GM19099 (cell line): ENCODE results near the gene SERPINB7.

Experiments
- POLR2A ChIP-seq: IDR thresholded peaks from 3 replicates; pipeline ENCODE4 v1.6.1; 2011; ENCODE audit warnings: low read depth; ENCODE audit not compliant: insufficient read length; ENCODE audit errors: extremely low read depth

SERPINB7 gene

DNA sequence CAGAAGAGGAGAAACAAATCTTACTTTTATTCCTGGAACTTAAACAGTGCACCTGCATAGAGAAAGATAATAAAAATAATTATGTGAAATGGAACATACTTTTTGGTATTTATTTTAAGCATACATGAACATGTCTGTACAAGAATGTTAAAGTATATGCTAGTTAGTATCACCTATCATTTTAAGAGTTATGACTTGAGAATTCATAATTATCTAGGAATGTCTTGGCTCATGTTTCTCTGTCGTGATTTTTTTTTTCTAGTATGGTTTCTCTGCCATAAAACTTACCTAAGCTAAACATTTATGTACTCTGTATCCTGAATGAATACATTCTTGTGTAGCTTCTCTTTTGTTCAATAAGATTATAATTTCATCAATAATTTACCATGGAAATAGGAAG lies 4.2 kb downstream of the SERPINB7 start:
- TF ChIP-seq POLR2A: no peak

DNA sequence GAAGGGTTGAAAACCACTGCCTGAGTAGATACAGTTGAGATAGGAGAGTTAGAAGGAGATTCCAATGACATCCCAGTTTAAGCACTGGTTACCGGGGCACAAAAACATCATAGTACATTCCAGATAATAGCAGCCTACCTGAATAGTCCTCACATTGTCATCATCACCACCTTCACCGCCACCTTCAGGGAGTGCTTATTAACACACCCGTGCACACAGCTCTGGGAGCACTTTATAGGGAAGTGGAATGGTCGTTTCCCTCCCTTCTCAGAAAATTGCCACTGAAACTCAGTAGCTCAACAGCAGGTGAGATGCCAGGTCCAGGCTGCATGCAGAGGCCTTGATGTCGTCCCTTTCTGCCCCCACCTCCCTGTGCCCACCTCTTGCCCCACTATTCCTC lies 8.2 kb downstream of the SERPINB7 start:
- TF ChIP-seq POLR2A: no peak

DNA sequence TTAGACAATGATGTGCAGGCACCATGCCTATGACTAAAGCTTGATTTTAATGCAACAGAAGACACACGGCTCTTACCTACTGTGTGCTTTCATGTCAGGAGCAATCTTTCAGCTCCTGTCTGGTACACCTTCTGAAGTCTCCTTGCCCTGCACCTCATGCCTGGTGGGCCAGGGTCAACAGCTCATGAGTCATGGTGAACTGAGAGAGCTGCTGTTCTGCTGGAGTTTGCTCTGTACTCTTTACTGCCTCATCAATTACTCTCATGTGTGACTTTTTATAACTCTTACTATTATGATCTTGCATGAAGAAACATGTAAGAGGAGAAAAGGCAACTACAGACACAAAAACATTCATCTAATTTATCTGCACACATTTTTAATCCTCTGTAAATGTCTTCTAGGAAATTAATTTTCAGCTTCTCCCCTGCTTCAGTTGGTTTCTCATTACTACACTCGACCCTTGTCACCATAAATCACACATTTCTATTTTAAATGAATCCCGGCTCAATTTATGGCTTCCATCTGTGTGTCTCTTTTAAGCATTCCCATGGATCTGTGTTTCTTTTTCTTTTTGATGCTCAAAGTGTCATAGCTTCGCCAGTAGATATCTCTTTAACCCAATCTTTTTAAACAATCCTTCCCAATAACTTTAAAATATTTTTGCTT lies 9.7 kb downstream of the SERPINB7 start:
- TF ChIP-seq POLR2A: no peak

DNA sequence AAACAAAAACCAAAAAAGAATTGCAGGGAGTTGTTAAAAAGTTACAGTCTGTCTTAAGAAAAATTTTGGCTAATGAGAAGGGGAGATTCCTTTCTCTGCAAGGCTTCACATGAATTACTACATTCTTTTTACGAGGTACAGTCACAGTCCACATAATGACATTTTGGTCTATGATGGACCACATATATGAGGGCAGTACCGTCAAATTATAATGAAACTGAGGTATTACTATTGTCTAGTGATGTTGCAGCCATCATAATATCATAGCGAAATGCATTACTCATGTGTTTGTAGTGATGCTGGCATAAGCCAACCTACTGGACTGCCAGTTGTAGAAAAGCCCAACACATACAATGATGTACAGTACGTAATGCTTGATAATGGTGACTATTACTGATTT lies 12.5 kb downstream of the SERPINB7 start:
- no peak for TF ChIP-seq POLR2A

DNA sequence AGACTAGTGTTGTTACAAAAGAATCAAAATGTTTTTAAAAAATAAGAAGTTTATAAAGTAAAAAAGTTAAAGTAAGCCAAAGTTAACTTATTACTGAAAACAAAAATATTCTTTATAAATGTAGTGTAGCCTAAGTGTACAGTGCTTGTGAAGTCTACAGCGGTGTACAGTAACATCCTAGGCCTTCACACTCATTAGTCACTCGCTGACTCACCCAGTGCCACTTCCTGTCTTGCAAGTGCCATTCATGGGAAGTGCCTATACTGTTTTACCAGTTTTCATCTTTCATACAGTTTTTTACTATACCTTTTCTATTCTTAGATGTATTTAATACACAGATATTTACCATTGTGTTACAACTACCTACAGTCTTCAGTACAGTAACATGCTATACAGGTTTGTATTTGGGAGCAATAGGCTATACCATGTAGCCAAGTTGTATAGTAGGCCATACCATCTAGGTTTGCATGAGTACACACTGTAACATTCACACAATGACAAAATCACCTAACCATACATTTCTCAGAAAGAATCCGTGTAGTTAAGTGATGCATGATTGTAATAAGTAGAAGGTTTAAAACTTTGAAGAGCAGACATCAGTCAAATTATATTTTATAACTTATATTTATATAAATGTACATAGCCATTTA lies 13.4 kb downstream of the SERPINB7 start:
- TF ChIP-seq POLR2A: no peak

DNA sequence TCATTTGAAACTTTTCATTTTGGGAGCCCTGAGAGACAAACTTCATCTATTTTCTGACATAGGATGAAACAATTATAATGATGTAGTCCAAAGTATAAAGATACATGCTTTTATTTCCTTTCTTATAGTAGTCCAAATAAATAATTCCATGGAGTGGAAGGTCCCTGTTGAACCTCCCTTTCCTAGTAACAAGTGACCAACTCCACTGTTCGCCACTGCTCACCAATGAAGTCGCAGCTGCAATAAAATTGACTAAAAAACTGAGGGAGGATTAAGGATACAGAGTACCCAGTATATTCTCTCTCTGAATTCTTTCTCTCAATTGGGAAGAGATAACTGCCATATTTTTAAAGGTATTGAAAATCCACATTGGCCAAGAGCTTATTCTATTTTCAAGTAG lies 14.1 kb downstream of the SERPINB7 start:
- no peak for TF ChIP-seq POLR2A

DNA sequence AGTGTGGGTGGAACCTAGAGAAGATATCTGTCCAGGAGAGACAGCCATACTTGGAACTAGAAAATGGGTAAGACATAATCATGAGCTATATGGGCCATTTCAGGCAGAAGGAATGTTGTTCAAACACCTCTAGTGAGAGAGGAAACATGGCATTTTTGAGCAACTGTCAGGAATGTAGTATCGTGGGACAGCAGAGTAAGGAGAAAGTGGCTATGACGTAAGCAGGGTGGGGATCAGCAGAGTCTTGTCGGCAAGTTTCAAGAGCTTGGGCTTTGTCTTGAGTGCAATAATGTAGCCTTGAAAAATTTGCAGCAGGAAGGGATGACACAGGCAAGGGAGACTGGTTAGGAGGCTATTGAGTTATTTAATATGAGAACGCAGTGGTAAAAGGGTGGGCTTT lies 20.4 kb downstream of the SERPINB7 start:
- TF ChIP-seq POLR2A: no peak

DNA sequence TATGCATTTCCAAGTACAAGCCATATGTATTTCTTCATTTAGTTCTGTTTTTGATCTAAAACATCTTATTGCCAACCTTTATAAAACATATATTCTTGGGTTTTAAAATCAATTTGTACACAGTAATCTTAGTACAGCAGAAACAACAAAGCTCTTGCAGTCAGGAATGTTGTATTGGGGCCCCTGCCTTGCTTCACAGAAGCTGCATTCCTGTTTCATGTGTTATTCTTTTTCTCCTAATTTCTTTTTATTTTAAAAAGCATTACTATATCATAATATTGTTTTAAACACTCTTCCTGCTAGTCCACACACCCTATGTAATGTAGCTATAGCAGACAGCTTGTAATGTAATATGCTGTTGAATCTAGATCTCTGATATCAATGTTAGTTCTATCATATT lies 24.0 kb downstream of the SERPINB7 start:
- TF ChIP-seq POLR2A: no peak

DNA sequence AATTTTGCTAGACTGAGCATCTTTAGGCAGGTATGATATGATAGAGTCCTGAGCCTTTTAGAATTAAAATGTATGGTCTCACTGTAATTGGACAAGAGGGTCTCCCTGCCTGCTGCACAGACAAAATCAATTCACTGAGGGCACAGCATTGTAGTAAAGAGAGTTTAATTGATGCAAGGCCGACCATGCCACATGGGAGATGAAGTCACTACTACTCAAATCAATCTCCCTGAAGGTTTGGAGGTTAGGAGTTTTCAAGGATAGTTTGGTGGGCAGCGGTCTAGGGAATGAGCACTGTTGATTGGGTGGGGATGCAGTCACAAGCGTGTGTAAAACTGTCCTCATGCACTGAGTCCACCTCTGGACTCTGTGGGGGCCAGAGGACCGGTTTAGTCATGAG lies 26.1 kb downstream of the SERPINB7 start:
- no peak for TF ChIP-seq POLR2A

DNA sequence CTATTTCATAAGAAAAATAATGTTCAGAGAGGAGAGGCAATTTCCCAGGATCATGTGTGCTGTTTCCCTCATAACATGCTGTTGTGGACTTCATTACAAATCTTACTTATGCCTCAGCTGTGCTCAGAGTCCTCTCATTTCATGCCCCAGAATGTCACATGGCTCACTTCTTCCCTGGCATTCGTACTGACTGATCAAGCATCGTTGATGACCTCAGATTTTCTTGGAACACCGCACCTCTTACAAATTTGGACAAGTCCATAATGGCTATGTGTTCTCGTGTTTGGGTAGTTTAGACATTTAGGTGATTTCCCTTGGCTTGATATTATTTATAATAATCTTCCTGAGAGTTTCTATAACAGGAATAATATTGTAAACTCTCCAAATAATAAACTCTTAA lies 32.9 kb downstream of the SERPINB7 start:
- no peak for TF ChIP-seq POLR2A

DNA sequence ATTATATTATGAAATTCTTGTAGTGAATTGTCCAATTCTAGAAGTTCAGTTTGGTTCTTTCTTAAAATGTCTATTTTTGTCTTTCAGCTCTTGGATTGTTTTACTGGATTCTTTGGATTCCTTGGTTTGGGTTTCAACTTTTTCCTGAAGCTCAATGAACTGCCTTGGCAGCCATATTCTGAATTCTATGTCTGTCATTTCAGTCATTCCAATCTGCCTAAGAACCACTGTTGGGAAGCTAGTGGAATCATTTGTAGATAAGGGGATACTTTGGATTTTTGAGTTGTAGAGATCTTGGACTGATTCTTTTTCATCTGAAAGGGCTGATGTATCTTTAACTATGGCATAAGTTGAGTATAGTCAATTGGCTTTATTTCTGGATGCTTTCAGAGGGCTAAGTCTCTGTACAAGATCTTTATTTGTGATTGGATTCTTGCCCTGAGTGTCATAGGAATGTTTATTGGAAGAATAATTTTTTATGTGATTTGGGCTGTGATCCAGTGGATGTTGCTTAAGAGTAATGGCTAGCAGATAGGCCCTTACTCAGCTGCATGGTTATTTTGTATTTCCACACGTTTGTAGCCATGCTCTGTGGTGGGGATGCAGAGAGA lies 42.3 kb downstream of the SERPINB7 start:
- TF ChIP-seq POLR2A: no peak

DNA sequence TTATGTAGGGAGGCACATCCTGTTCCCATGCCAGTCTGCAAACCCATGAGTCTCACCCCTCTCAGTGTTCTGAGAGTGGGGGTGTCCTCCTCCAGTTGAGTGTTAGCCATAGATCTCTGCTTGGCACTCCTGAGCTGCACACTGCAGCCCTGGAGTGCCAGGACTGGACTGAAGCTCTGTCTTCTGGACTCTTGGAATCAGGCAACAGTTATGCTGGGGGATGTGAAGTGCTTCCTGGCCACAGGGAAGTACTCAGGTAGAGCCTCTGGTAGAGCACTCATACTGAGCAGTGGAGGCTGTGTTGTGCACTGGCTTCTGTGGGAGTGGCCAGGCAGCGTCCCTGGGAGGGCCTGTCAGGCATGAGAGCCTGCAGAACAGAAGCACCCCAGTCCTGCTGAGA lies 43.0 kb downstream of the SERPINB7 start:
- no peak for TF ChIP-seq POLR2A

DNA sequence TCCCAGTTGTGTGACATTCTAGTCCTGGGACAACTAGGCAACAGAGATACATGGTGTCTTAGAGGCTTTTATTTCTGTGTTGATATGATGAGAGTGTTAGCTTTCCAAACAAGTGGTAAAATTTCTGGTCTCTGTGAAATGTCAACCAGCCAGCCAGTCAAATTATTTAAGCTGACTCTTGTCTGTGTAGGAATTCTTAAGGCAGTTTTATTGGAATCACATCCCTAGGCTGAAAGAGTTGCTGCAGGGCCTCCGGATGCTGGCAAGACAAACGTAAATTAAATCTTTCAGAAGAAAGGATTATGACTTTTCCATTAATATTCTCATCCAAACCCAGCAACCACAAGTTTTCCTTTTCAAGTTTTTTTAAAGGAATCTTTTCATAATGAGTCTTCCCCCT lies 44.6 kb downstream of the SERPINB7 start:
- TF ChIP-seq POLR2A: no peak

DNA sequence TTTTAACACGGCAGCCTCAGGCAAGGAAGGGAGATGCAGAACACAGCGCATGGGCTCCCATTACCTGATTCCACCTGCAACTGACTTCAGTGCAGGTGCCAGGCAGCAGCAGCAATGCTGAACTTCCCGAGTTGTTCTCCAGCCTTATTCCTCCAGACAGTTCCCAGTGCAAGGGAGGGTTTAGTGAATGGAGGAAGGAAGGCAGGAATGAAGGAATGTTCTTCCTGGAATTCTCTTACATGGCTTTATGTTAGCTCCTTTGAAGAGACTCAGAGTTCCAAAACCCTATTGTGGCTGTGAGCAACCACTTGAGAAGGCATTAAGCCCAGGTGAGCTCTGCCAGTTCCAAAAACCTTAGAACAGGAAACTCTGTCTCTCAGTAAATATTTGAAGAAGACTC lies 45.5 kb downstream of the SERPINB7 start:
- no peak for TF ChIP-seq POLR2A

DNA sequence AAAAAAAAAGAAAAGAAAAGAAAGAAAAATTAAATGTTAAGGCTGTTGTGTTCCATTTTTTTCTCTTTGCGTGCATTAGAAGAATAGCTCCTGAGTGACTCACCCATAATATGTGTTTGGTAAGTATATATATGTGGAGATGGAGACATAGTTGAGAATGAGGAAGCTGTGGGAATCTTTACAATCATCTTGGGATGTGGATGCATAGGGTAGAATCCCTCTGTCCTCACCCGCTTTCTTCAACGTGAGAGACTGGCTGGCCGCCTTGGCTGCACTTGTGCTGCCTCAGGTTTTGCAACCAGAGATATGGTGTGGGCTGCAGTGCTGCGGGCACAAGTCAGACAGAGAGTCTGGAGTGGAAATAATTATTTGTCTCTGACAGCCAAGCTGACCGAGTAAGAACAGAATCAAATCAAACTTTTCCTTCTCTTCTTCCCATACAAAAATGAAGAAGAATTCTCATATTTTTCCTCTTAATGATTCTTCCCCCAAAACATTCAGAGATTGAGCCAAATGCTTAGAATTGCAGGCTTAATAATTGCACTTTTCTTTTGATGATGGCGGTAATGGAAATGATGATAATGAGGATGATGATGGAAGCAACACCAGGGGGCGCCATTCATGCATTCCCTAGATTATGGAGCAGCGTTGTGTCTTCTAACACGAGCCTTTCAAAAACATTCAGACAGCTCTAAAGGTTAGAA lies 48.5 kb downstream of the SERPINB7 start:
- no peak for TF ChIP-seq POLR2A

DNA sequence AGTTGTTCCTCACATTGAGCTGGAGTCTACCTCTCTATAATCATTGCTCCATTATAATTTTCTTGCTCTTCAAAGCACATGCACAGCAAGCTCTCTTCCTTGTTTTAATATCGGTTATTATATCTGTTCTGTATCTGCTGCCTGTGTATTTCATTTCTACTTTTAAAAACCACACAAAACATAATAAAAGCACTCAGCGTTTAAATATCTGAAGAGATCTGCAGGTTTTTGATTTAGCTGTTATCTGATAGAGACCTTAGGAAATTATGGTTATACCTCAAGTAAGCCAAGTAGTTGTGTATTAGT lies 49.0 kb downstream of the SERPINB7 start:
- TF ChIP-seq POLR2A: no peak
